ENCODE results near the gene M1AP.

Gene M1AP

DNA sequence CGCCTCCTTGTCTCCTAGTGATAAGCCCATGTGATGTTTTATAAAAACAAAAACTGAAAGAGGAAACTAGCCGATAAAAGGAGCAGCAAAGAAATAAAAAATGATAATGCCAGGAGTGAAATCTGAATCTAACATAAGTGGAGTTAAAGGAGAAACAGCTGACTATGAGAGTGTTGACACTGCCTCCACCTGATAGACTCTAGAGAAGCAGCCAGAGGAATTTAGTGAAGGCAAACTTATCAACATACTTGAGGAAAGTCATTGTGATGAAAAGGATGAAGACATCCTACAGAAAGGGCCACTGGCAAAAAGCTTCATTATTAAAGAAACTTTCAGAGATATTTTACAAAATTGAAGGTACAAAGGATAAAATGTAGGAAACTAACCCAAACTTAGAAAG is 1.9 kb downstream of the M1AP start:
- no peak for DNase-seq
- Histone ChIP-seq H3K9ac (ENCODE audit: low read depth, low read length) (no peak overlapping the region), H3K9me3 (ENCODE audit: insufficient read depth, low read length, severe bottlenecking) (no peaks in the 10 kb centered on the region), H3K36me3 (ENCODE audit: insufficient read depth, low read length) (no peaks in the 10 kb centered on the region), H4K20me1 (ENCODE audit: insufficient read depth, low read length) (no peaks in the 10 kb centered on the region), H2AFZ (ENCODE audit: low read depth, low read length) (no peak overlapping the region), H3K4me2 (ENCODE audit: insufficient read depth, low read length) (no peak overlapping the region), H3K79me2 (ENCODE audit: insufficient read depth, low read length) (no peaks in the 10 kb centered on the region), H3K4me1 (ENCODE audit: insufficient read depth, low read length) (no peaks in the 10 kb centered on the region), H3K27ac (ENCODE audit: low read length) (no peak overlapping the region), H3K4me3 (ENCODE audit: low read depth in 1 of 2, low read length in 2 of 2) (no peak overlapping the region), H3K27me3 (ENCODE audit: insufficient read depth, low read length, poor library complexity) (no peaks in the 10 kb centered on the region)
- no peak for TF ChIP-seq EZH2 (IDR thresholded peaks at IDR 0.05; ENCODE audit: borderline replicate concordance, low read depth, low read length, severe bottlenecking)
- TF ChIP-seq, protein P1, sequence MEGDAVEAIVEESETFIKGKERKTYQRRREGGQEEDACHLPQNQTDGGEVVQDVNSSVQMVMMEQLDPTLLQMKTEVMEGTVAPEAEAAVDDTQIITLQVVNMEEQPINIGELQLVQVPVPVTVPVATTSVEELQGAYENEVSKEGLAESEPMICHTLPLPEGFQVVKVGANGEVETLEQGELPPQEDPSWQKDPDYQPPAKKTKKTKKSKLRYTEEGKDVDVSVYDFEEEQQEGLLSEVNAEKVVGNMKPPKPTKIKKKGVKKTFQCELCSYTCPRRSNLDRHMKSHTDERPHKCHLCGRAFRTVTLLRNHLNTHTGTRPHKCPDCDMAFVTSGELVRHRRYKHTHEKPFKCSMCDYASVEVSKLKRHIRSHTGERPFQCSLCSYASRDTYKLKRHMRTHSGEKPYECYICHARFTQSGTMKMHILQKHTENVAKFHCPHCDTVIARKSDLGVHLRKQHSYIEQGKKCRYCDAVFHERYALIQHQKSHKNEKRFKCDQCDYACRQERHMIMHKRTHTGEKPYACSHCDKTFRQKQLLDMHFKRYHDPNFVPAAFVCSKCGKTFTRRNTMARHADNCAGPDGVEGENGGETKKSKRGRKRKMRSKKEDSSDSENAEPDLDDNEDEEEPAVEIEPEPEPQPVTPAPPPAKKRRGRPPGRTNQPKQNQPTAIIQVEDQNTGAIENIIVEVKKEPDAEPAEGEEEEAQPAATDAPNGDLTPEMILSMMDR (IDR thresholded peaks at IDR 0.05; ENCODE audit: borderline replicate concordance, extremely low read depth, low read length, poor library complexity, severe bottlenecking): no peak
- no peak for ATAC-seq (ENCODE audit: insufficient read depth, low read depth)

DNA sequence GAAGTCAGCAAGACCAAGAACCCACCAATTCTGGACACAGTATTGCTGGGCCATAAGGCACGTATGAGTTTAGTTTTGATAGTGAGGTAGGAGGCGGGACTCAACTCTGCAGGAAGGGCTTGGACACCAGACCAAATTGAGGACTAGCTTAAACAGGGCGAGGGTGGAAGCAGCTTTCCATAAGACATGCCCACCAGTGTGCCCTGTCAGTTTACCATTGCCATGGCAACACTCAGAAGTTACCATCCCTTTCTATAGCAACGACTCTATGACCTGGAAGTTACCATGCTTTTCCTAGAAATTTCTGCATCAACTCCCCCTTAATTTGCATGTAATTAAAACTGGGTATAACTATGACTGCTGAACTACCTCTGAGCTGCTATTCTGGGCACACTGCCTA is 2.8 kb downstream of the M1AP start:
- no peak overlapping the region for H3K4me3 ChIP-seq (ENCODE audit: low read depth in 1 of 2, low read length in 2 of 2)
- TF ChIP-seq, protein P1 (IDR thresholded peaks at IDR 0.05; ENCODE audit: borderline replicate concordance, extremely low read depth, low read length, poor library complexity, severe bottlenecking): no peak
- TF ChIP-seq EZH2 (IDR thresholded peaks at IDR 0.05; ENCODE audit: borderline replicate concordance, low read depth, low read length, severe bottlenecking): no peak
- no peaks in the 10 kb centered on the region for H3K9me3 ChIP-seq (ENCODE audit: insufficient read depth, low read length, severe bottlenecking)
- DNase-seq (no peak), ATAC-seq (ENCODE audit: insufficient read depth, low read depth) (no peak)
- no peak overlapping the region for H2AFZ ChIP-seq (ENCODE audit: low read depth, low read length)
- H4K20me1 ChIP-seq (ENCODE audit: insufficient read depth, low read length): no peaks in the 10 kb centered on the region
- no peaks in the 10 kb centered on the region for H3K4me1 ChIP-seq (ENCODE audit: insufficient read depth, low read length)
- no peak overlapping the region for H3K4me2 ChIP-seq (ENCODE audit: insufficient read depth, low read length)
- no peaks in the 10 kb centered on the region for H3K79me2 ChIP-seq (ENCODE audit: insufficient read depth, low read length)
- H3K27me3 ChIP-seq (ENCODE audit: insufficient read depth, low read length, poor library complexity): no peaks in the 10 kb centered on the region
- H3K9ac ChIP-seq (ENCODE audit: low read depth, low read length): no peak overlapping the region
- no peak overlapping the region for H3K27ac ChIP-seq (ENCODE audit: low read length)
- H3K36me3 ChIP-seq (ENCODE audit: insufficient read depth, low read length): no peaks in the 10 kb centered on the region

DNA sequence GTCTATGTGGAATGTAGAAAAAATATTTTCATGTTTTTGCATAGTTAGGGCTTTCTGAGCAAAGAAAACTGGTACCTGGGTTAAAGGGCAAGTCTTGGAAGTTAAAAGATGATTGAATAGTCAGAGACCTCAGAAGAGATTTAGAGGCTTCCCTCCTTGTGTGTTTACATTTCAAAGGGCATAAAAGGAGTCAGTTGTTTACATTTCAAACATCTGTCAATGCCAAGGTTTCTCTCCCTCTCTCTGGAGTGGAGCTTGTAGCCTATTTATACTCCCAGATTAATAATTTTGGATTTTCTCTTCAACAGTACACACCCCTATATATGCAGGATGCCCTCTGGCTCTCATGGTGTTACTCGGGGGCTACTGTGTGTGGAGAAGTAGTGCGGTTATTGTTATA is 8.6 kb downstream of the M1AP start:
- ATAC-seq (ENCODE audit: insufficient read depth, low read depth): no peak
- no peaks in the 10 kb centered on the region for H3K36me3 ChIP-seq (ENCODE audit: insufficient read depth, low read length)
- H3K27me3 ChIP-seq (ENCODE audit: insufficient read depth, low read length, poor library complexity): peaks cover 5% of the 10 kb centered on the region
- no peak overlapping the region for H3K4me2 ChIP-seq (ENCODE audit: insufficient read depth, low read length)
- H4K20me1 ChIP-seq (ENCODE audit: insufficient read depth, low read length): no peaks in the 10 kb centered on the region
- TF ChIP-seq EZH2 (IDR thresholded peaks at IDR 0.05; ENCODE audit: borderline replicate concordance, low read depth, low read length, severe bottlenecking): no peak
- TF ChIP-seq, protein P1 (IDR thresholded peaks at IDR 0.05; ENCODE audit: borderline replicate concordance, extremely low read depth, low read length, poor library complexity, severe bottlenecking): no peak
- H3K9me3 ChIP-seq (ENCODE audit: insufficient read depth, low read length, severe bottlenecking): no peaks in the 10 kb centered on the region
- H3K79me2 ChIP-seq (ENCODE audit: insufficient read depth, low read length): no peaks in the 10 kb centered on the region
- H3K4me1 ChIP-seq (ENCODE audit: insufficient read depth, low read length): no peaks in the 10 kb centered on the region
- no peak for DNase-seq
- no peak overlapping the region for H2AFZ ChIP-seq (ENCODE audit: low read depth, low read length)
- no peak overlapping the region for H3K27ac ChIP-seq (ENCODE audit: low read length)
- no peak overlapping the region for H3K9ac ChIP-seq (ENCODE audit: low read depth, low read length)
- H3K4me3 ChIP-seq (ENCODE audit: low read depth in 1 of 2, low read length in 2 of 2): no peak overlapping the region

DNA sequence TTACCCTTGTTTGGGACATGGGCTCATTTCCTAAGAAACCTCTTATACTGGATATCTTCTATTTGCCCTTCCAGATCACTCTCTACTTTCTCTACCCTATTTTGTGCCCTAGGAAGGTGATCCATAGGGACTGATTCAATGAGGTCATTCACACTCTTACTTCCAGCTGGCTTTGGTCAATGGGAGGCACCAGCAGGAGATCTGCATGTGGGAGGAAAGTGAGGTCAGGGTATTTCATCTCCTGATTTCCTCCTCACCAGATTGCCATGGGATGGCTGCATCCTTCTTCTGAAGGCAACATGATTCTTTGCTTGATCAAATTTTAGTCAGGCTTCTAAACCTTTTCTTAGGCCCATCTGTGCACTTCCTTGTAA is 15.2 kb downstream of the M1AP start:
- Histone ChIP-seq H3K4me1 (ENCODE audit: insufficient read depth, low read length) (no peaks in the 10 kb centered on the region), H4K20me1 (ENCODE audit: insufficient read depth, low read length) (no peaks in the 10 kb centered on the region), H3K9me3 (ENCODE audit: insufficient read depth, low read length, severe bottlenecking) (no peaks in the 10 kb centered on the region), H3K27ac (ENCODE audit: low read length) (no peak overlapping the region), H3K9ac (ENCODE audit: low read depth, low read length) (no peak overlapping the region), H3K36me3 (ENCODE audit: insufficient read depth, low read length) (no peaks in the 10 kb centered on the region), H3K79me2 (ENCODE audit: insufficient read depth, low read length) (no peaks in the 10 kb centered on the region), H2AFZ (ENCODE audit: low read depth, low read length) (no peak overlapping the region), H3K4me2 (ENCODE audit: insufficient read depth, low read length) (no peak overlapping the region), H3K27me3 (ENCODE audit: insufficient read depth, low read length, poor library complexity) (peaks cover 2% of the 10 kb centered on the region), H3K4me3 (ENCODE audit: low read depth in 1 of 2, low read length in 2 of 2) (no peak overlapping the region)
- TF ChIP-seq, protein P1 (IDR thresholded peaks at IDR 0.05; ENCODE audit: borderline replicate concordance, extremely low read depth, low read length, poor library complexity, severe bottlenecking): no peak
- TF ChIP-seq EZH2 (IDR thresholded peaks at IDR 0.05; ENCODE audit: borderline replicate concordance, low read depth, low read length, severe bottlenecking): no peak
- ATAC-seq (ENCODE audit: insufficient read depth, low read depth) (no peak), DNase-seq (no peak)

All from DND-41 (cell line).